ENCODE results near the gene SLC9A7.

SLC9A7 gene

DNA sequence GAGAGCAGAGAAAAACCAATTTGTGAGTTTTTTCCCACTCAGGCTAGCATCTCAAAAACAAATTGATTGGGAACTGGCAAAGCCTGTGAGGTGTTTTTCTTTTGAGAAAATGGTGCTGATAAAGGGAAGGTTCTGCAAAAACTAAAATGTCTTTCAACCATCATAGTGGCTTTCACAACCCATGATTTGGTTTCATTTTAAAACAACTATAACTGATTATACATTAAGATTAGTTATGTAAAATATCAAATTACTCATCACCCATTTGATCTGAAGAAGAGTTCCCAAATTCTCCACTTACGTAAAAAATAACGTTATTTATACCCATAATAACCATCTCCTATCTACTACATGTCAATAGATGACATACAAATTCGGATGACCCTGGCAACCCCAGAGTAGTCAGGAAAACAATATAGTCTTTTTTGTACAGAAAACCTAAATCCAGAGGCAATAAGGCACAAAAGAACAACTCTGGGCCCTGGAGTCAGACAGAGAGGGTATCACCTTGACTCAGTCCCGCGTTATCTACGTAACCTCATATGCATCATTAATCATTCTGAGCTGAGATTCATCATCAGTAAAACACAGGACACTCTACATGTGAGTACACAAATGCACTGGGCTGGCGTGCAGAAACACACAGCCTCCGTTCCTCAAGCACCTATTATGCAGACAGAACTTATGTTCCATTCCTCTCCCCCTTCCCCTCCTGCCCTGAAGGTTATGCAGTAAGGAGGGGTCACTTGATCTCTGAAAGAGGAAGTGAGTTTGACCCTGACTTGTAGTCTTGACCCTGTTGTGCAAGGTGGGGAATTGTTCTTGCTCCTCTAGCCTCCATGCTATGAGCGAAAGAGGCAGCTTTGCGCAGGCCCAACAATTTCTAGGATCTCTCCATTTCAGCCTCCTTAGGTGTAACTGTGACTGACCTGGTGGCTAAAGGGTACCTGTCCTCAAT, 82.2 kb downstream of the SLC9A7 start:
- 94% methylated on average over 10 of the region's 10 CpGs for WGBS
- Histone ChIP-seq H3K9me3 (ENCODE audit: insufficient read depth, low read depth, low read length) (no peaks in the 10 kb centered on the region), H3K27me3 (ENCODE audit: insufficient read depth, low read length) (no peaks in the 10 kb centered on the region), H3K9ac (ENCODE audit: low read depth, low read length) (no peak overlapping the region), H3K36me3 (ENCODE audit: insufficient read depth, low read length) (peaks cover 16% of the 10 kb centered on the region), H3K4me3 (ENCODE audit: low read length) (no peak overlapping the region), H3K27ac (ENCODE audit: low read depth, low read length) (no peak overlapping the region), H3K4me1 (ENCODE audit: insufficient read depth, low read length) (no peaks in the 10 kb centered on the region)

DNA sequence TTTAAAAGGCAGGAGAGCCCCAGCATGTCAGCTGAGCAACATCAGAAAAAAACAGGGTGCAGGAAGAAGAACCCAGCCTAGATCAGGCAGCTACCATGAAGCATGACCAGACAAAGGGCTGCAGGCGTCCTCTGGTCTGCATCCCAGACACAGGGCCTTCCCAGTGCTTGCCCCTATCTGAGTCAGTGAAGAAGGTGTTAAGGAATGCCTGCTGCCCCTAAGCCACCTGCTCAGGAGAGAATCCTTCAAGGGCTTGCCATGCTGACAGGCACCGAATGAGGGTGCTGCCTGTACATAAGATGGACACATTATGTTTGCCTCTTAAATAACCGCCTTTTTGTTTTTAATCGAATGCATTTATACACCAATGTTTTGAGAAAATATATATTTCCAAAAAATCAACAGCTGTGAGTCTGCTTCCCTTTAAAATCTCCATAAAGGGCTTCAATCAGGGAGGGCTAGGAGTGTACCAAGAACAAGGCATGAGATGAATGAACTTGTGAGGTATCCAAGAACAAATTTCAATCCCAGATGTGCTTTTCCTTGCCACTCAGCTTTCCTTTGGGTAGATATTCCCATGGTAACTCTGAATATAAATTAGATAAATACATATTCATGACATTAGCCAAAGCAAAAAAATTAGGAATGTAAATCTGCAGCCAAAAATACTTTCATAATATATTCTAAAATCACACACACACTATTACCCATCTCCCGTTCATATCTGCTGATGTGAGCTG, 85.1 kb downstream of the SLC9A7 start:
- Histone ChIP-seq H3K36me3 (ENCODE audit: insufficient read depth, low read length) (peaks cover 15% of the 10 kb centered on the region), H3K4me3 (ENCODE audit: low read length) (no peak overlapping the region), H3K4me1 (ENCODE audit: insufficient read depth, low read length) (no peaks in the 10 kb centered on the region), H3K27me3 (ENCODE audit: insufficient read depth, low read length) (no peaks in the 10 kb centered on the region), H3K9ac (ENCODE audit: low read depth, low read length) (no peak overlapping the region), H3K27ac (ENCODE audit: low read depth, low read length) (no peak overlapping the region), H3K9me3 (ENCODE audit: insufficient read depth, low read depth, low read length) (no peaks in the 10 kb centered on the region)
- WGBS = 90% methylated on average over 3 of the region's 5 CpGs

DNA sequence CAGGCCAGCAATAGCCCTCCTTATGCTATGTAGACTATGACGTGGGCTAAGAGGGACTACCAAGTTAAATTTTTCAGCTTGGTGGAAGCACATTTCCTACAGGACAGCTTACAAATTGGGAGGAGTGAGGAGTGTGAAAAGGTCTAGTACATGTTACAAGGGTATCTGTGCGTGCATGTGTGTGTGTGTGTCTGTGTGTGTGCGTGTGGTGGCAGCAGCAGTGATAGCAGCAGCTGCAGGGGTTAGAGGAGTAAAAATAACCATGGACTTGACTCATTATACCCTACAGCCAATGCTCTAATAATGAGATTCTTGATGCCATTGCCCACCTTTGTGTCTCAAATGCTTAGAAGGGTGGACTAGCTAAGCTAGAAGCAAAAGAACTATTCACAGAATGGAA, 88.6 kb downstream of the SLC9A7 start:
- WGBS = 91% methylated on average over 2 of the region's 3 CpGs
- H3K9ac ChIP-seq (ENCODE audit: low read depth, low read length) = no peak overlapping the region

DNA sequence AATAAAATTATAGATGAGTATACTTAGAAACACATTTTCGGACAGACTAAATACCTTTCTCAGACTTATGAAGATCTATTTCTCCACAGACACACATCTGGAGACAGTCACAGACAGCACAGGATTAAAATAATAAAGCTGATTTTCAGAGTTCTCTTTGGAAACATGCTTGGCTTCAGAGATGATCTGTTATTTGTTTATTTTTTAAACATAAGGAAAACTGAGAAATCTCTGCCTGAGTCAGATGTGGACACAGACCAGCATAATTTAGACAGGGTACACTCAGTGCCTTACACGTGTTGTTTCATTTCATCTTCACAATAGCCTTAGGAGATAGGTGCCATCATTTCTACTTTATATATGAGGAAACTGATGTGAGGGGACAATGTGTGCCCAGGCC, 92.1 kb downstream of the SLC9A7 start:
- Histone ChIP-seq H3K4me1 (ENCODE audit: insufficient read depth, low read length) (no peaks in the 10 kb centered on the region), H3K9ac (ENCODE audit: low read depth, low read length) (no peak overlapping the region), H3K9me3 (ENCODE audit: insufficient read depth, low read depth, low read length) (no peaks in the 10 kb centered on the region), H3K36me3 (ENCODE audit: insufficient read depth, low read length) (peaks cover 6% of the 10 kb centered on the region; the same call in 1 of the 2 replicates), H3K27ac (ENCODE audit: low read depth, low read length) (no peak overlapping the region), H3K4me3 (ENCODE audit: low read length) (no peak overlapping the region), H3K27me3 (ENCODE audit: insufficient read depth, low read length) (no peaks in the 10 kb centered on the region)
- 100% methylated on average over 1 of the region's 2 CpGs for WGBS

More for the DNA sequence above, 88.6 kb downstream of the SLC9A7 start:
- Histone ChIP-seq H3K27me3 (ENCODE audit: insufficient read depth, low read length) (no peaks in the 10 kb centered on the region), H3K27ac (ENCODE audit: low read depth, low read length) (no peak overlapping the region), H3K4me3 (ENCODE audit: low read length) (no peak overlapping the region), H3K36me3 (ENCODE audit: insufficient read depth, low read length) (peaks cover 12% of the 10 kb centered on the region), H3K4me1 (ENCODE audit: insufficient read depth, low read length) (no peaks in the 10 kb centered on the region), H3K9me3 (ENCODE audit: insufficient read depth, low read depth, low read length) (no peaks in the 10 kb centered on the region)

DNA sequence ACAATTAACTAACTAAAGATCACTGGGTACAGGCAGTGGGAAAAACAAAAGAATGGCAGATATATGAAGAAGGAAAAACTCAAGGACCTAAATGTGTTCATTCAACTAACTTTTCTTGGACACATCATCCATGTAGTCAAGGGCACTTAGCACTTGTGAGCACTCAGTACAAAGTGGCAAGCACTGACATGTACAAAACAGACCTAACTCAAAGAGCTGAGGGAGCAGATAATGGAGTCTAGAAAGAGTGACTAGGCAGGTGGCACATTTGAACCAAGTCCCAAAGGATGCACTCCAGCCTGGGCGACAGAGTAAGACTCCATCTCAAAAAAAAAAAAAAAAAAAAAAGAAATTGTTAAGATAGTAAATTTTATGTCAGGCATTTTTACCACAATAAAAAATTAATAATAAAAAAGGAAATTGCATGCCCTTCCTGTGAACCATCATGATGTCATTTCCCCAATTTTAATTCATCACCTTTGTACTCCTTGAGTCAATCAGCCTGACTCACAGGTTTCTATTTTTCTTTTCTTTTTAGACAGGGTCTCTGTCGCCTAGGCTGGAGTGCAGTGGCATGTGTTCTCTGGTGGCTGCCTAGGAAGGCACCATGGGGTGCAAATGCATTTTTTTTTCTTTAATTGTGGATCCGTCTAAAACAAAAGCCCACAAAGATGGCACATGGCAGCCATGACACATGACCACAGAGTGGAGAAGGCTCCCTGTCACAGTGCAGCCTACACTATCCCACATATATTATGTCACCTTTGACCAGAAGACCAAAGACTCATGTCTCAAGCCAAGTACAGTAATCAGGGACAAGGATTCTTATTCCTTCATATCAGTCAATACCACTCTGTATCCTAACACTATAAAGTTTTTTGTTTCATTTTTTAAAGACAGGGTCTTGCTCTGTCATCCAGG, 93.4 kb downstream of the SLC9A7 start:
- WGBS = 87% methylated on average over 2 of the region's 3 CpGs
- no peaks in the 10 kb centered on the region for H3K4me1 ChIP-seq (ENCODE audit: insufficient read depth, low read length)
- no peak overlapping the region for H3K27ac ChIP-seq (ENCODE audit: low read depth, low read length)
- H3K9ac ChIP-seq (ENCODE audit: low read depth, low read length) = no peak overlapping the region
- H3K9me3 ChIP-seq (ENCODE audit: insufficient read depth, low read depth, low read length) = no peaks in the 10 kb centered on the region
- H3K27me3 ChIP-seq (ENCODE audit: insufficient read depth, low read length) = no peaks in the 10 kb centered on the region
- H3K36me3 ChIP-seq (ENCODE audit: insufficient read depth, low read length) = 0 out of 2 replicates have a peak, but pooled peaks cover 6% of the 10 kb centered on the region
- no peak overlapping the region for H3K4me3 ChIP-seq (ENCODE audit: low read length)

DNA sequence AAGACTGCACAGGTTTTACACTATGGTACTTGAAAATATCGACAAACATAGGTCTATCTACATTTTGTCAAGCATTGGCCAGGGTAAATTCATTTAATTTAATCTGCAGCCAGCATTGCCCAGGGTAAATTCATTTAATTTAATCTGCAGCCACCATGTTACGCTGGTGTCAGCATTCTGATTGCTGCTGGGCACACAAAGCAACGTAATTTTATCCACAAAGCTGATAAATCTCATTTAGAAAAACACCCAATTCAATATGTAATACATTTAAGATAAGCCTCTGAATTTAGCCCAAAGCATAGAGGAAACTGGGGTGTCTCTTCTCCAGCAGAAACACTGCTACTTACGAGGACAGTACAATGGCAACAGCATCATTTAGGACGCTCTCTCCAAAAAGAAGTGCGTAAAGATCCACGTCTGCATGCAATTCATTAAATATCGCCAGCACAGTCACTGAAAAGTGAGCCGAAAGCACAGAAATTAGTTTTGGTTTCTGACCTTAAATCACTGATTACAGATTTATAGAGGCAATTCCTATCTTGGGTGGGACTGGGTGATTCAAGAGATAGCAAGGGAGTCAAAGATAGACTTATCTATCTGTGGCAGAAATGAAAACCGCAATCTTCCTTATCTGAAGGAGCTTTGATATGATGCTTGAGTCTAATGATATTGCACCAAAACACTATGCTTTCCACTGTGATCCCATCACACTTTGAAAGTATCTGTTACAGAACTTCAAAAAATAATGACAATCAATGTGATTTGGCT, 96.5 kb downstream of the SLC9A7 start:
- H3K4me3 ChIP-seq (ENCODE audit: low read length) = no peak overlapping the region
- no peak overlapping the region for H3K27ac ChIP-seq (ENCODE audit: low read depth, low read length)
- WGBS = 95% methylated on average over 9 of the region's 10 CpGs

DNA sequence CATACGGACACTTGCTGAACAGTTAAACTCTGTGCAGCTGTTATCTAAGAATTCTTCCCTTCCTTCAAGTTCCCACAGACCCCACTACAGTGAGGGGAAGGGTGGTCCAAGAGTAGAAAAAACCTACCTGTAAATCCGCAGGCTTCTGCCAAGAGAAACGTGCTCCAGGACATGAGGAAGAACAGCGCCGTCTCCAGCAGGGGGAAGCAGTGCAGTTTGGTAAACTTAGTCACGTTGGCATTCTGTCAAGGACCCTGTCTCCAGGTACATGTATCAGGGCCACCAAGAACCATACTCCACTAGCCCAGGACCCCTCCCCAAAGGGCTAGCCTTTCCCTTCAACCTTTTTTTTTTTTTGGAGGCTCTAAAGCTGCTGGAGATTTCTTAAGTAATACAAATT, 105.4 kb downstream of the SLC9A7 start:
- Histone ChIP-seq H3K36me3 (ENCODE audit: insufficient read depth, low read length) (0 out of 2 replicates have a peak, but pooled peaks cover 2% of the 10 kb centered on the region), H3K27ac (ENCODE audit: low read depth, low read length) (no peak overlapping the region), H3K9me3 (ENCODE audit: insufficient read depth, low read depth, low read length) (no peaks in the 10 kb centered on the region), H3K4me3 (ENCODE audit: low read length) (no peak overlapping the region), H3K27me3 (ENCODE audit: insufficient read depth, low read length) (no peaks in the 10 kb centered on the region), H3K9ac (ENCODE audit: low read depth, low read length) (no peak overlapping the region), H3K4me1 (ENCODE audit: insufficient read depth, low read length) (peaks cover 27% of the 10 kb centered on the region)
- 54% methylated on average over 6 of the region's 6 CpGs for WGBS

More for the DNA sequence above, 96.5 kb downstream of the SLC9A7 start:
- H3K9ac ChIP-seq (ENCODE audit: low read depth, low read length) = no peak overlapping the region
- 0 out of 2 replicates have a peak, but pooled peaks cover 4% of the 10 kb centered on the region for H3K36me3 ChIP-seq (ENCODE audit: insufficient read depth, low read length)
- H3K9me3 ChIP-seq (ENCODE audit: insufficient read depth, low read depth, low read length) = no peaks in the 10 kb centered on the region
- no peaks in the 10 kb centered on the region for H3K27me3 ChIP-seq (ENCODE audit: insufficient read depth, low read length)
- no peaks in the 10 kb centered on the region for H3K4me1 ChIP-seq (ENCODE audit: insufficient read depth, low read length)

DNA sequence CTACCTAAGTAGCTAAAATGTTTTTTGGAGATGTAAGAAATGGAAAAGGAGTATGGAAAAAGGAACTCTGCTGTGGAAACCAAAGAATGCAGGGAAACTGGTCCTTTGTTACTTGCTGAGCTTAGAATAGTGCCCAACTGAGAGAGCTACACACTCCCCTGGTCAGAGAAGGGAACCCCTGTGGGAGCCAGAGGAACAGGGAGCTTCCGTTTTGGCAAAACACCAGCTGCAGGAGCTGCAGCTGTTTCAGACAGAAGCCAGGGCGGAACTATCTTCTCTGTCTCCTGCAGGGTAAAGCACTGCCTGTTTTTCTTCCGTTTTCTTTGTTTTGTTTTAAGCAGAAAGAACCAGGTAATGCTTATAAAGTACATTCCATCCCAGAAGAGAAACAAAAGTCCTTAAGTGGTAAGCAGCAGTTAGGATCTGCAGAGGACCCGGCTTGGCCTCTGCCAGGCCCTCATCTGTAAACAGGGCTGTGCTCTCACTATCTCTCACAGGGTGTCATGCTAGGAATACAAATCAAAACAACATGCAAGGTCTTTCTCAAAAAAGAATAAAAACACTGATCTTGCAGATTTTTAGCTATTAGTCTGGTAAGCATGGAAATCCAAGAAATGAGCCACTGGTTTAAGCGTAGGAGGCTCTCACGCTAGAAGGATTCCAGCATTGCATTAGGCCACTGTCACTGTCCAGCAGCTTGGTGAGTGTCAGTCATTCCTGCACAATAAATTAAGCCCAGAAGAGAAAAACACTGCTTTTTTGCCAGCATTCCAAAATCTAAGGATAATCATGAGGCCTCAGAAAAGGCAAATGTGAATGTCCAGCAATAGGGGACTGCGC, 109.3 kb downstream of the SLC9A7 start:
- peaks cover 45% of the 10 kb centered on the region for H3K4me1 ChIP-seq (ENCODE audit: insufficient read depth, low read length)
- H3K27me3 ChIP-seq (ENCODE audit: insufficient read depth, low read length) = no peaks in the 10 kb centered on the region
- H3K27ac ChIP-seq (ENCODE audit: low read depth, low read length) = peak overlapping the region; percentile 95
- H3K9ac ChIP-seq (ENCODE audit: low read depth, low read length) = peak overlapping the region; percentile 66; the same call in 1 of the 2 replicates
- H3K9me3 ChIP-seq (ENCODE audit: insufficient read depth, low read depth, low read length) = no peaks in the 10 kb centered on the region
- H3K4me3 ChIP-seq (ENCODE audit: low read length) = no peak overlapping the region
- 43% methylated on average over 7 of the region's 7 CpGs for WGBS
- peaks cover 11% of the 10 kb centered on the region for H3K36me3 ChIP-seq (ENCODE audit: insufficient read depth, low read length)

DNA sequence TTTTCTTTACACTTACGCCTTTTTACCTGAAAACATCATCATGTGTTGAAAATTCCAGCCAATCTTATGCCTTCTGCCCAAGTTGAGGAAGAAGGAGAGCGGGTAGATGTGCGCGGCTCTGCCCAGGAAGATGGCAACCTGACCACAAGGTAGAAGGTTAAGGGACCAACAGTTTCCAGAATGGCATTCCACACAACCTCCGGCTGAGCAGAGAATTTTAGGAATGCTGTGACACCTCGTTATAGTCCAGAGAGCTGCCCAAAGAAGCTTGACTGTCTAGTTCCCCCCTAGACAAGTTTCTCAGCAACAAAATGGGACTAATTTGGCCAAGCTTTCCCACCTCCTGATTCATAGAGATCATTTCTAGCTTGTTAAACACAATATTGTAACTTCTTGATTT, 110.3 kb downstream of the SLC9A7 start:
- 71% methylated on average over 6 of the region's 6 CpGs for WGBS
- H3K4me3 ChIP-seq (ENCODE audit: low read length) = 0 out of 2 replicates have a peak overlapping the region, but pooled peaks have one; percentile 13
- peak overlapping the region; percentile 66 for H3K9ac ChIP-seq (ENCODE audit: low read depth, low read length)

More for the DNA sequence above, 110.3 kb downstream of the SLC9A7 start:
- Histone ChIP-seq H3K36me3 (ENCODE audit: insufficient read depth, low read length) (peaks cover 9% of the 10 kb centered on the region), H3K27me3 (ENCODE audit: insufficient read depth, low read length) (no peaks in the 10 kb centered on the region), H3K4me1 (ENCODE audit: insufficient read depth, low read length) (peaks cover 45% of the 10 kb centered on the region), H3K9me3 (ENCODE audit: insufficient read depth, low read depth, low read length) (no peaks in the 10 kb centered on the region), H3K27ac (ENCODE audit: low read depth, low read length) (peak overlapping the region; percentile 95)

Data from HUES64 (cell line).